ENCODE results near the gene CFAP90. TPM values are rescaled to one million over a fixed set of nuclear protein-coding genes. Genes with fewer than 3 reads are reported as not detected.

CFAP90 gene
- polyA plus RNA-seq, 1 of the 3 experiments (the other 2 are of a cell fraction), result 0.10 TPM

DNA sequence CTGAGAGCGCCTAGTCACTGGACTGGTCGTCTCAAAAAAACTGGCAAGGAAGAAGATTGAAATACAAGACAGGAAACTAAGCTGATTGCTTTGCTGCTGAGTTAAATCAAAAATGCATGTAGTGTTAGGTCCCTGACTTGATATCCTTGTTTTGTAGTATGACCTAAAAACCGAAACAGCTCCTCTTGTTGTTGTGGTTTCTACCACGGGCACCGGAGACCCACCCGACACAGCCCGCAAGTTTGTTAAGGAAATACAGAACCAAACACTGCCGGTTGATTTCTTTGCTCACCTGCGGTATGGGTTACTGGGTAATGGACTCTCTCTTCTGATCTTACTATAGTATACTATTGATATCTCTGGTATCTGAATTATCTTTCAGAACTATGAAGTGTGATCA lies 22.3 kb upstream of the CFAP90 start (continued):
- no peak for TF ChIP-seq SMC3 (IDR thresholded peaks at IDR 0.05; ENCODE audit: low read depth, low read length)

DNA sequence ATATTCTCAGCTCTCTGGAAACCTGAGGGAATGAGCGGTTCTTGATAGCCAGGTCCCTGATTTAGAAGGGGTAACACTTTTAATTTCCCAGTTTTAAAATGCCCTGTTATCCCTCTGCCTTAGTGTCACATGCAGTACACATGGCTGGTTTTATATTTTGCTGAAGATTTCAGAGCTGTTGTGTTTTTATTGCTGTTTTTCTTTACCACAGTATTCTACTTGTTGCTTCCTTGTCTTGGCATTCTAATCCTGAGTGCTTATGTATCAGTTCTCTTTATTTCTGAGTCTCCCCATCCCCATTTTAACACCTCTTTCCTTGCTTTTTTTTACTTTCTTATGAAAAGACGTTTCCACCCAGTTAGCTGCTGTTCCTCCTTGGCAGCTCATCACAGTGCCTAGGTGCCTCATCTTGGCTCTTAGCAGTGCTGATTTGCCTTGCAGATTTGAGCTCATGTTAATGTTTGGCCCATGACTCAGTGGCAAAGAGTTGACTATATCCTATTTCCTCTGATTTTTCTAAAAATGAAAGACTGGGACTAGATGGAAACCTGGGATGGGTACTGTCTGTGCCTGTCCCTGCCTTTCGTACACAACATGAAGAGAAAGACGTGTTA lies 21.7 kb upstream of the CFAP90 start:
- H3K4me1 ChIP-seq (ENCODE audit: control insufficient read depth in 1 of 2, insufficient read depth in 2 of 2, low read depth in 1 of 2, low read length in 1 of 2), result peaks cover 0 to 11% of the 10 kb centered on the region in 2 experiments; a peak in 2 of 4 replicates
- peaks cover 20% of the 10 kb centered on the region for H4K20me1 ChIP-seq (ENCODE audit: insufficient read depth)
- POLR2A ChIA-PET, result no interaction called here
- no peak overlapping the region for H3K9ac ChIP-seq
- WGBS (ENCODE audit: low lambda C conversion rate), result 87% methylated on average over 4 of the region's 4 CpGs
- no peaks in the 10 kb centered on the region for H3K27me3 ChIP-seq (ENCODE audit: insufficient read depth)
- no peak overlapping the region for H3K4me2 ChIP-seq
- H3K9me3 ChIP-seq, result no peaks in the 10 kb centered on the region
- no peaks in the 10 kb centered on the region for H3K9me2 ChIP-seq
- peaks cover 81% of the 10 kb centered on the region for H3K79me2 ChIP-seq (ENCODE audit: insufficient read depth)
- H3K4me3 ChIP-seq (ENCODE audit: low read depth in 2 of 2, low read length in 1 of 2), result no peak overlapping the region
- no peak overlapping the region for H2AFZ ChIP-seq (ENCODE audit: low read depth)
- CTCF ChIA-PET, result interaction anchor here (1.1 to 4.3 kb wide), 2 partner anchors 14 to 15 kb away, joined by 4 to 21 read pairs; no protein-coding TSS in a partner anchor
- DNase-seq, result no peak
- TF ChIP-seq FOXJ3 (CRISPR knock-in tag; IDR thresholded peaks at IDR 0.05) (no peak), GATA2 (CRISPR knock-in tag; IDR thresholded peaks at IDR 0.05) (no peak), GABPA (IDR thresholded peaks at IDR 0.05; ENCODE audit: low read depth) (no peak), ELF1 (IDR thresholded peaks at IDR 0.05) (no peak), JUND (IDR thresholded peaks at IDR 0.05) (no peak)
- H3K27ac ChIP-seq (ENCODE audit: low read depth in 2 of 2, low read length in 1 of 2), result no peak overlapping the region; a peak in 1 of 4 replicates
- peaks cover 30 to 57% of the 10 kb centered on the region in 2 experiments for H3K36me3 ChIP-seq (replicated peaks in 1 of 2; ENCODE audit: control insufficient read depth in 1 of 2, insufficient read depth in 2 of 2, low read length in 1 of 2)
- H3F3A ChIP-seq (replicated peaks; ENCODE audit: insufficient read depth), result no peaks in the 10 kb centered on the region

DNA sequence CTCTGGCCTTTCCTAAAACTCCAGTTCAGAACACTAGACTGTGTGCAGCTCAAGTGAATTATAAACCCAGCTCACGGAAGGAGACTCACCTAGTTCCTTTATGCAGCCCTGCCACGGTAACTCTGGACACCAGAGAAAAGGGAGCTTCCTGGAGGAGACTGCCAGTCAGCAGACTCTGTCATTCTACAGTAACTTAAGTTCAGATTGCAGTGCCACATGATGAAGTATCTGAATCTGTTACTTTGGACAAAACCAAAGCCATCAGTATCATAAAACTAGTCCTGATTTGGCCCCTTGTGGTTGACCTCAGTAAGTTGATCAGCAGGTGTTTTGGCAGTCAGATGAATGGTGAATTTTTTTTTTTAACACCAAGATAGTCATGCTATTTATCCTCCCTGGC lies 20.7 kb upstream of the CFAP90 start:
- Histone ChIP-seq H2AFZ (ENCODE audit: low read depth) (no peak overlapping the region), H3K4me2 (no peak overlapping the region), H3K27me3 (ENCODE audit: insufficient read depth) (no peaks in the 10 kb centered on the region), H3K4me3 (ENCODE audit: low read depth in 2 of 2, low read length in 1 of 2) (no peak overlapping the region), H3K9me2 (no peaks in the 10 kb centered on the region), H3K4me1 (ENCODE audit: control insufficient read depth in 1 of 2, insufficient read depth in 2 of 2, low read depth in 1 of 2, low read length in 1 of 2) (peaks cover 0 to 12% of the 10 kb centered on the region in 2 experiments; a peak in 2 of 4 replicates), H3K9ac (no peak overlapping the region), H3K36me3 (replicated peaks in 1 of 2; ENCODE audit: control insufficient read depth in 1 of 2, insufficient read depth in 2 of 2, low read length in 1 of 2) (peaks cover 28 to 49% of the 10 kb centered on the region in 2 experiments), H3K79me2 (ENCODE audit: insufficient read depth) (peaks cover 91% of the 10 kb centered on the region), H4K20me1 (ENCODE audit: insufficient read depth) (peaks cover 20% of the 10 kb centered on the region), H3F3A (replicated peaks; ENCODE audit: insufficient read depth) (no peaks in the 10 kb centered on the region), H3K9me3 (no peaks in the 10 kb centered on the region), H3K27ac (ENCODE audit: low read depth in 2 of 2, low read length in 1 of 2) (no peak overlapping the region)
- WGBS (ENCODE audit: low lambda C conversion rate), result 92% methylated on average over 2 of the region's 2 CpGs
- ChIA-PET POLR2A (no interaction called here), CTCF (interaction anchor here (4.3 kb wide), 1 partner anchor 15 kb away, joined by 21 read pairs; no protein-coding TSS in a partner anchor)
- no peak for TF ChIP-seq POLR2AphosphoS5 (IDR thresholded peaks at IDR 0.05; ENCODE audit: low read depth, low read length)
- TF ChIP-seq TCF12 (IDR thresholded peaks at IDR 0.05), result no peak
- no peak for TF ChIP-seq NRF1 (IDR thresholded peaks at IDR 0.05; ENCODE audit: low read depth, low read length)
- no peak for TF ChIP-seq ELF1 (IDR thresholded peaks at IDR 0.05)
- no peak for TF ChIP-seq EP300 (IDR thresholded peaks at IDR 0.05; ENCODE audit: borderline replicate concordance in 1 of 2, low read depth in 1 of 2, low read length in 1 of 2)
- TF ChIP-seq MEF2A (IDR thresholded peaks at IDR 0.05; ENCODE audit: borderline replicate concordance, low read depth), result no peak
- TF ChIP-seq, protein P1, sequence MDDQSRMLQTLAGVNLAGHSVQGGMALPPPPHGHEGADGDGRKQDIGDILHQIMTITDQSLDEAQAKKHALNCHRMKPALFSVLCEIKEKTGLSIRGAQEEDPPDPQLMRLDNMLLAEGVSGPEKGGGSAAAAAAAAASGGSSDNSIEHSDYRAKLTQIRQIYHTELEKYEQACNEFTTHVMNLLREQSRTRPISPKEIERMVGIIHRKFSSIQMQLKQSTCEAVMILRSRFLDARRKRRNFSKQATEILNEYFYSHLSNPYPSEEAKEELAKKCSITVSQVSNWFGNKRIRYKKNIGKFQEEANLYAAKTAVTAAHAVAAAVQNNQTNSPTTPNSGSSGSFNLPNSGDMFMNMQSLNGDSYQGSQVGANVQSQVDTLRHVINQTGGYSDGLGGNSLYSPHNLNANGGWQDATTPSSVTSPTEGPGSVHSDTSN (IDR thresholded peaks at IDR 0.05), result no peak
- no peak for TF ChIP-seq NFIC (IDR thresholded peaks at IDR 0.05; ENCODE audit: borderline replicate concordance)
- TF ChIP-seq RXRA (IDR thresholded peaks at IDR 0.05; ENCODE audit: borderline replicate concordance, low read depth), result no peak
- TF ChIP-seq, protein P2, sequence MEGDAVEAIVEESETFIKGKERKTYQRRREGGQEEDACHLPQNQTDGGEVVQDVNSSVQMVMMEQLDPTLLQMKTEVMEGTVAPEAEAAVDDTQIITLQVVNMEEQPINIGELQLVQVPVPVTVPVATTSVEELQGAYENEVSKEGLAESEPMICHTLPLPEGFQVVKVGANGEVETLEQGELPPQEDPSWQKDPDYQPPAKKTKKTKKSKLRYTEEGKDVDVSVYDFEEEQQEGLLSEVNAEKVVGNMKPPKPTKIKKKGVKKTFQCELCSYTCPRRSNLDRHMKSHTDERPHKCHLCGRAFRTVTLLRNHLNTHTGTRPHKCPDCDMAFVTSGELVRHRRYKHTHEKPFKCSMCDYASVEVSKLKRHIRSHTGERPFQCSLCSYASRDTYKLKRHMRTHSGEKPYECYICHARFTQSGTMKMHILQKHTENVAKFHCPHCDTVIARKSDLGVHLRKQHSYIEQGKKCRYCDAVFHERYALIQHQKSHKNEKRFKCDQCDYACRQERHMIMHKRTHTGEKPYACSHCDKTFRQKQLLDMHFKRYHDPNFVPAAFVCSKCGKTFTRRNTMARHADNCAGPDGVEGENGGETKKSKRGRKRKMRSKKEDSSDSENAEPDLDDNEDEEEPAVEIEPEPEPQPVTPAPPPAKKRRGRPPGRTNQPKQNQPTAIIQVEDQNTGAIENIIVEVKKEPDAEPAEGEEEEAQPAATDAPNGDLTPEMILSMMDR (IDR thresholded peaks at IDR 0.05), result no peak
- DNase-seq, result no peak
